Loucy (cell line): ENCODE measurements around the gene FNDC3A.

ENCODE experiments used
- H2AFZ ChIP-seq: fragments of 200-600 bp; sonication (generic); 2 replicates; pipeline ENCODE4 v1.6.0; 2016; ENCODE audit warnings: antibody characterized with exemption, mild to moderate bottlenecking, low read length, moderate library complexity
- H3F3A ChIP-seq: fragments of 200-600 bp; 2 replicates; pipeline ENCODE4 v1.6.0; 2016; ENCODE audit warnings: antibody characterized with exemption, low read depth, mild to moderate bottlenecking
- H3K27me3 ChIP-seq: fragments of 200-600 bp; sonication (generic); 2 replicates; pipeline ENCODE4 v1.6.1; 2014; ENCODE audit warnings: low read length, mild to moderate bottlenecking; ENCODE audit not compliant: insufficient read depth, poor library complexity, severe bottlenecking
- H3K36me3 ChIP-seq: fragments of 200-600 bp; sonication (generic); 2 replicates; pipeline ENCODE4 v1.6.1; 2016; ENCODE audit warnings: low read length; ENCODE audit not compliant: insufficient read depth
- H3K4me1 ChIP-seq: fragments of 200-600 bp; sonication (generic); 2 replicates; pipeline ENCODE4 v1.5.1; 2014; ENCODE audit warnings: low read length, mild to moderate bottlenecking; ENCODE audit not compliant: insufficient read depth, poor library complexity, severe bottlenecking
- H3K4me2 ChIP-seq: fragments of 200-600 bp; sonication (generic); 2 replicates; pipeline ENCODE4 v1.6.0; 2014; ENCODE audit warnings: antibody characterized with exemption, low read length, low read depth, mild to moderate bottlenecking; ENCODE audit not compliant: poor library complexity, severe bottlenecking
- H3K4me3 ChIP-seq: fragments of 200-600 bp; sonication (generic); 2 replicates; pipeline ENCODE4 v1.5.1; 2014; ENCODE audit warnings: low read length, mild to moderate bottlenecking, mixed read lengths; ENCODE audit not compliant: poor library complexity, severe bottlenecking
- H3K79me2 ChIP-seq: fragments of 200-600 bp; sonication (generic); 2 replicates; pipeline ENCODE4 v1.6.1; 2014; ENCODE audit warnings: low read length; ENCODE audit not compliant: insufficient read depth
- H3K9ac ChIP-seq: fragments of 200-600 bp; sonication (generic); 2 replicates; pipeline ENCODE4 v1.6.0; 2014; ENCODE audit warnings: mild to moderate bottlenecking, low read depth, low read length, moderate library complexity; ENCODE audit not compliant: poor library complexity, severe bottlenecking
- H3K9me2 ChIP-seq: fragments of 200-600 bp; sonication (generic); replicated peaks from 2 replicates; pipeline ENCODE4 v1.6.1; 2016; ENCODE audit warnings: low read depth, low read length, mixed read lengths
- H3K9me3 ChIP-seq: fragments of 200-600 bp; sonication (generic); 2 replicates; pipeline ENCODE4 v1.6.1; 2014; ENCODE audit warnings: mild to moderate bottlenecking, antibody characterized with exemption, low read length, low read depth; ENCODE audit not compliant: insufficient read depth
- H4K20me1 ChIP-seq: fragments of 200-600 bp; sonication (generic); 2 replicates; pipeline ENCODE4 v1.6.0; 2014; ENCODE audit warnings: antibody characterized with exemption, low read length, mild to moderate bottlenecking; ENCODE audit not compliant: insufficient read depth, poor library complexity, severe bottlenecking
- EZH2phosphoT487 ChIP-seq: fragments of 200-600 bp; IDR thresholded peaks from 2 replicates; pipeline ENCODE4 v1.6.1; 2018; ENCODE audit warnings: antibody characterized with exemption, mild to moderate bottlenecking, moderate library complexity, borderline replicate concordance
- TF ChIP-seq, protein P1 (sequence below): fragments of 200-600 bp; sonication (generic); conservative IDR thresholded peaks from 2 replicates; pipeline ENCODE4 v1.5.1; 2014; ENCODE audit warnings: mild to moderate bottlenecking, antibody characterized with exemption, low read length

FNDC3A gene

GRCh38 chr13:49062297-49062896 is 86.7 kb downstream of the FNDC3A start:
- Histone ChIP-seq H3K36me3 (peaks cover 4% of the 10 kb centered on the region; the same call in 1 of the 2 replicates), H3K79me2 (no peaks in the 10 kb centered on the region), H3K9me3 (no peaks in the 10 kb centered on the region), H4K20me1 (no peaks in the 10 kb centered on the region), H3K4me3 (no peak overlapping the region), H3K4me1 (peaks cover 5% of the 10 kb centered on the region), H3F3A (no peaks in the 10 kb centered on the region), H3K4me2 (no peak overlapping the region), H2AFZ (no peak overlapping the region), H3K9me2 (no peaks in the 10 kb centered on the region), H3K27me3 (no peaks in the 10 kb centered on the region), H3K9ac (no peak overlapping the region)
- TF ChIP-seq, protein P1, sequence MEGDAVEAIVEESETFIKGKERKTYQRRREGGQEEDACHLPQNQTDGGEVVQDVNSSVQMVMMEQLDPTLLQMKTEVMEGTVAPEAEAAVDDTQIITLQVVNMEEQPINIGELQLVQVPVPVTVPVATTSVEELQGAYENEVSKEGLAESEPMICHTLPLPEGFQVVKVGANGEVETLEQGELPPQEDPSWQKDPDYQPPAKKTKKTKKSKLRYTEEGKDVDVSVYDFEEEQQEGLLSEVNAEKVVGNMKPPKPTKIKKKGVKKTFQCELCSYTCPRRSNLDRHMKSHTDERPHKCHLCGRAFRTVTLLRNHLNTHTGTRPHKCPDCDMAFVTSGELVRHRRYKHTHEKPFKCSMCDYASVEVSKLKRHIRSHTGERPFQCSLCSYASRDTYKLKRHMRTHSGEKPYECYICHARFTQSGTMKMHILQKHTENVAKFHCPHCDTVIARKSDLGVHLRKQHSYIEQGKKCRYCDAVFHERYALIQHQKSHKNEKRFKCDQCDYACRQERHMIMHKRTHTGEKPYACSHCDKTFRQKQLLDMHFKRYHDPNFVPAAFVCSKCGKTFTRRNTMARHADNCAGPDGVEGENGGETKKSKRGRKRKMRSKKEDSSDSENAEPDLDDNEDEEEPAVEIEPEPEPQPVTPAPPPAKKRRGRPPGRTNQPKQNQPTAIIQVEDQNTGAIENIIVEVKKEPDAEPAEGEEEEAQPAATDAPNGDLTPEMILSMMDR, result no peak
- no peak for TF ChIP-seq EZH2phosphoT487

GRCh38 chr13:49063011-49063410 is 87.3 kb downstream of the FNDC3A start:
- Histone ChIP-seq H3K4me2 (no peak overlapping the region), H3K79me2 (0 out of 2 replicates have a peak, but pooled peaks cover 3% of the 10 kb centered on the region), H2AFZ (no peak overlapping the region)

DNA sequence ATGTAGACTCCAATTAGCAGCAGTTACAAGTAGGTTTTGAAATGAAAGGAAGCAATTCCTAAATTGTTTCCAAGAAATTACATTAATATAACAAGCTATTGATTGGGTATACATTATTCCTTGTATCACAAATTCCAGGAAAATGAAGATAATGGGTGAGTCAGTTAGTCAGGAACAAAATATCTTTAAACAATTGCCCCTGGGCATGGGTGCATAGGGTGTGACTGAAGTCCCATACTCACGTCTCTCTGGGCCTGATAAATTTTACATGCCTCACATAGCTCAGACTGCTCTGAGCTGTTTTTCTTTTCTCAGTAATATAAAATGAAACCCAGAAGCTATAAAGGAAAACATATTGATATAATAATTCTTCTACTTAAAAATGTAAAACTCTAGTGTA is 87.8 kb downstream of the FNDC3A start:
- H3K9me3 ChIP-seq, result no peaks in the 10 kb centered on the region
- H3K27me3 ChIP-seq, result no peaks in the 10 kb centered on the region
- no peak overlapping the region for H2AFZ ChIP-seq
- H3K9ac ChIP-seq, result no peak overlapping the region
- 0 out of 2 replicates have a peak, but pooled peaks cover 3% of the 10 kb centered on the region for H3K79me2 ChIP-seq
- H3F3A ChIP-seq, result no peaks in the 10 kb centered on the region
- H3K4me3 ChIP-seq, result no peak overlapping the region
- H3K9me2 ChIP-seq, result no peaks in the 10 kb centered on the region
- no peaks in the 10 kb centered on the region for H4K20me1 ChIP-seq
- H3K36me3 ChIP-seq, result peaks cover 6% of the 10 kb centered on the region; the same call in 1 of the 2 replicates
- TF ChIP-seq EZH2phosphoT487, result no peak
- TF ChIP-seq, protein P1, result no peak
- H3K4me1 ChIP-seq, result peaks cover 5% of the 10 kb centered on the region
- H3K4me2 ChIP-seq, result no peak overlapping the region

More at GRCh38 chr13:49063011-49063410, 87.3 kb downstream of the FNDC3A start:
- Histone ChIP-seq H3K4me1 (peaks cover 5% of the 10 kb centered on the region), H3K9me2 (no peaks in the 10 kb centered on the region), H3K27me3 (no peaks in the 10 kb centered on the region), H3K9me3 (no peaks in the 10 kb centered on the region), H3K4me3 (no peak overlapping the region), H4K20me1 (no peaks in the 10 kb centered on the region), H3K9ac (no peak overlapping the region), H3F3A (no peaks in the 10 kb centered on the region), H3K36me3 (peaks cover 4% of the 10 kb centered on the region; the same call in 1 of the 2 replicates)
- no peak for TF ChIP-seq EZH2phosphoT487
- TF ChIP-seq, protein P1, result no peak
